KG1 (cell line): ENCODE results near the gene DEPDC1B.
"Not testable (repeated sequence)": the region's sequence is repeated elsewhere in the genome, so short reads cannot be mapped to it uniquely, and the experiment has no call there.

ENCODE experiments used
- DNase-seq: peaks from one replicate; lab custom pipeline; 2025; lab: John Stamatoyannopoulos, UW

The DEPDC1B gene

DNA sequence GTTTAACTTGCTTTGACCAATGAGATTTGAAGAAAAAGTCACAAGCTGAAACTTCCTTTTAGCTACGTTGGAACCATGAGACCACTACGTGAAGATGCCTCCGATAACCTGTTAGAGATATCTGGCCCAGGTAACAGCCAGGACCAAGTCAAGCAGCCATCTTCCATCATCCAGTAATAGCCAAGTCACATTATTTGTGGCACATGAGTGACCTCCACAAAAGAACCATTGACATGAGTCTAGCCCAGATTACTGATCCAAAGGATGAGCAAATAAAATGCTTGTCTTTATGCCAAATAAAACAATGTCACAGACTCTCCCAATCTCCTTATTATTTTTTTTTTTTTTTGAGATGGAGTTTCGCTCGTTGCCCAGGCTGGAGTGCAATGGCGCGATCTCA, 1.6 kb downstream of the DEPDC1B start:
- no peak for DNase-seq

DNA sequence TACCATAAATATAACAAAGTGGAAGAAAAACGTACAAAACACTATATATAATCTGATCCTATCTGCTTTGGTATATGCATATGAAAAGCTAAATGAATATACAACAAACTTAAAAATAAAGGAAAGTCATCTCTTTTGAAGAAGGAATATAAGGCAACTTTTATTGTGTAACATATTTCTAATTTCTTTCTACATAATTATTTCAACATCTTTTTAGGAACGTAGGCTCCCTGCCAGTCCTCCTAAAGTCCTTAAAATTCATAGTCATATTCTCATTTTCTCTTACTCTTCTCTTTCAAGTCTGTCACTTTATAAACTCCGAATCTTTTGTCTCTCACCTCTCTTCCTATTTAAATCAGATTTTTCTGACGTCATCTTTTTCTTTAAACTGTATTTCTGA, 9.6 kb downstream of the DEPDC1B start:
- no peak for DNase-seq

DNA sequence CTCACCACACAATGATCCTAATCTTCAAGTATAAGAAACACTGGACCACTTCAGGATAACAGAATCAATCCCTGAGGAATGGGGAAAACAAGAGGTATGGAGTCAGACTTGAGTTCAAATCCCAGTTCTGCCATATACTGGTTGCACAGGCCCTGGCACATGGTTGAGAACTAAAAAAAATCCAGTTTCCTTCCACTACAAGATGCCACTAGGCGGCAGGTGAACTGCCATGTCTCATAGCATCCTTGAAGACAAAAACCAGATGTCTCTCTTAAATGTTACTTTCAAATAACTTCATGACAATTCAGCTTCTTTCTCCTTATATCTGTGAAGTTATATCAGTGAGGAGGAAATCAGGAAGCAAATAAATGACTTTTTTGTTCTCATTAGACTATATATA, 11.0 kb downstream of the DEPDC1B start:
- no peak for DNase-seq

DNA sequence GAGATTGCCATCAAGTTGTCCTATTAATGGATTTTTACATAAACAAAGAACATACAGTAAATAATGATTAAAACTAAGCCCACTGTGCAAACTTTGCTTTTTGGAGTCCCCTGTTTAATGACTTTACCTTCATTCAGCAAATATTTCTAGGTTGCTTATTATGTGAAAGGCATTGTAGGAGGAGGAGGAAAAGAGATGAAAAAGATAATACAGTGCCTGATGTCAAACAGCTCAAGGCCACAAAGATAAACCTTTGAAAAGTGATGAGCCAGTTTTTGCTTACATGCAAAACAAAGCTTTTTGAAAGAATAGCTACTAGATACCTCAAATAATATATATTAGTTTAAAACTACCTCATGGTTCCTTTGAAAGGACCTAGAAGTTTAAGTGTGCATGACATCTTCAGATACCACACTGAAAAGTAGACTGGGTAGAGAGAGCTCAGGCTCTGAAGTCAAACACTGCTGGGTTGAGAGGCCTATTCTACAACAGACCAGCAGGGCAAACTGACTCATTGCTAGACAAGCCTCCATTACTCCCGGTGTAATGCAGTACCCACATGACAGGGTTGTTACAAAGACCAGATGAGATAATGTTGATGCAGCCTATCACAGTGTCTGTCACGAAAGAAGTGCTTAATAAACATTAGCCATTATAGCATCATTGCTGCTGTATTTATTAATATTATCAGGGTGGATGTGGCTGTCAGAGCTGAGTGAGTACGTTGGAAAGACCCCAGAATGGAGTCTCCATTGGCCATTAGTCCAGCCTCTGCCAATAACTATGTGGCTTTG, 11.8 kb downstream of the DEPDC1B start:
- DNase-seq: no peak

DNA sequence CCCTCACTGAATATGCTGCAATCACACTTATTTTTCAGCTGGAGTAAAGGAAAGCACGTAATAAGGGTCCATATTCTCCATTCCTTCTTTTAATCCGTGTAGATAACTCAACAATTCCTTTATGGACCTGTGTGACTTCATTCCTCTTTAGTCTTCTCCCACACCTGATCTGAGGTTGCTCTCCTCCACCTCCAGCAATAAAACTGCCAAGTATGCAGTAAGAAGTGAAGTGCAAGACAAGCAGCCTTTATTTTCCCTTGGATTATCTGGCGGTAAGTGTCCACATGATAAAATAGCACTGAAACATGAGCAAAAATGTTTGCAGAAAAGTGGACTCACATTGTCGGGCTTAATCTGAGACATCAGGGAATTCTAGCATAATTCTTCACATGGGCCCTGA, 13.8 kb downstream of the DEPDC1B start:
- DNase-seq: no peak

DNA sequence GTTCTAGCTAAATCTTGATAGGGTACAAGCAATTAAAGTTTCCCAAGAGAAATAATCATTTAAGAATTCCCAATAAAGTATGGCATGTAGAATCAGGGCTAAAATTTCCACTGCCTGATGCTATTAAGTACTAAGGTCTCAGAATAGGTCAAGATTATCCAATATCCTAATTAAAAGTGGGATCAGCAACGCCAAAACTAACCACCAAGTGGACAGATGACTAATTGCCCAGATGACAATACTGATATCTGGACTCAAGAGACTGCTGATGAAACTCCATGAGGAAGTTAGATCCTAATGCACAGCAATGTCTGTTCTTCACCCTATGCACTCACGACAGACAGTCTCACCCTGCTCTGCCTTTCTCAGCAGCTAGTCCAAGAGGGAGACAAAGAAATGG, 14.3 kb downstream of the DEPDC1B start:
- DNase-seq: no peak

DNA sequence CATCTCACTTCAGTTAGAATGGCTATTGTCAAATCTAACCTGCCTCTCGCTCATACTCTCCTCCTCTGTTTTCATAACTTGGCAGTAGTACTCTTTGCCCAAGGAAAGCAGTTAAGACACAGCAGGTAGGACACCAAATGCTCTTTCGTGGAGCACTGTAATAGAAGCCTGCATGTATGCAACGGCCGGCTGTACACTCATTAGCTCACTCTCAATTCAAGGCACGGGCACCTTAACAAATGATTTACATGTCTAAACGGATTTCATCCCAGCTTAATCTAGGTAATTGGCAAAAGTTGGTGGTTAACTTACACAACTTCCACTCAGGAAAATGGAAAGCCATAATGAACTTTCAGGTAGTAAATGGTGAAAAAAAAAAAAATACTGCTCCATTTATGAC, 14.9 kb downstream of the DEPDC1B start:
- DNase-seq: no peak

DNA sequence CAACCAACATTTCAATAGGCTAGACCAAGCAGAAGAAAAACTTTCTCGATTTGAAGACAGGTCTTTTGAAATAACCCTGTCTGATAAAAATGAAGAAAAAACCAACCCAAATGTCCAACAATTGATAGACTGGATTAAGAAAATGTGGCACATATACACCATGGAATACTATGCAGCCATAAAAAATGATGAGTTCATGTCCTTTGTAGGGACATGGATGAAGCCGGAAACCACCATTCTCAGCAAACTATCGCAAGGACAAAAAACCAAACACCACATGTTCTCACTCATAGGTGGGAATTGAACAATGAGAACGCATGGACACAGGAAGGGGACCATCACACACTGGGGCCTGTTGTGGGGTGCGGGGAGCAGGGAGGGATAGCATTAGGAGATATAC, 18.0 kb downstream of the DEPDC1B start:
- not testable (repeated sequence) for DNase-seq

DNA sequence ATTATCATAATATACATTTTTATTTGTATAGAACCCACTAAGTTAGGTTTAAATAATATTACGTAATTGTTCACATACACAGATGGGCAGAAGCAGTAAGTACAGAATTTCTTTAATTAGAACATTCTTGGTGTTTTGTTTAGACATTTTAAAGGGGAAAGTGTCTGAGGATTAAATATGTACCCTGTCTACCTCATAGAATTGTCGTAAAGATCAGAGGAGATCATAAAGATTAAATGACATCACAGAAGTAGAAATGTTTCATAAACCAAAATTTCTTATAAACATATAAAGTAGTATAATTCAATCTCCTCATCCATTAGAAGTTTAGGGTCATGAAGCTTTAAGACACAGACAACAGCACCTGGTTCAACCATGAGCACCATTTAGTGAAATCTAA, 20.1 kb downstream of the DEPDC1B start:
- no peak for DNase-seq

DNA sequence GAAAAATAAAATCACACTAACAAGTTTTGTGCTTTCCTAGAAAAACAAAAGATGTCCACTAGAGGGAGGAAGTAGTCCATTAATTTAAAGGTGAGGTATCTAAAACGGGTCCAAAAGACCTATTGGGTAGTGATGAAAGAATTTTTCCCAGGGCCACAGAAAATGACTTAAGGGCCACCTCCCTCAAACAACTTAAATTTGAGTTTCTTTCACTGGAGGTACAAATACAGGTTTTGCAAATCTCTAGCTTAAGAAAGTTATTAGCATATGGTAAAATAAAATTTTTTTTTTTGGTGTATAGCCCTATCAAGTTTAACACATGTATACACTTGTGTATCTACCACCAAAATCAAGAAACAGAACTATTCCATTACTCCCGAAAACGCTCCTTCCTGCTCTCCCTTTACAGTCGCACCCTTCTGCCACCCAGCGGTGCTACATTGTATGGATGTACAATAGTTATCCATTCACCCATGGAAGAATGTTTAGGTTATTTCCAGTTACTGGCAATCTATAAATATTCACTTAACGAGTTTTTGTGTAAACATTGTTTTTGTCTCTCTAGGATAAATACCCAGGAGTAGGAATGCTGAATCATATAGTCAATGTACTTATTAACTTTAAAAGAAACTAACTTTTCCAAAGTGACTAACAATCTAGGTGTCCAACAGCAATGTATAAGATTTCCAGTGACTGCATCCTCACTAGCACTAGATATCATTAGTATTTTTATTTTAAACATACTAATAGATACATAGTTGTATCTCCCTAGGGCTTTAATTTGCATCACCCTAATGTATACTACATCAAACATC, 21.9 kb downstream of the DEPDC1B start:
- no peak for DNase-seq

DNA sequence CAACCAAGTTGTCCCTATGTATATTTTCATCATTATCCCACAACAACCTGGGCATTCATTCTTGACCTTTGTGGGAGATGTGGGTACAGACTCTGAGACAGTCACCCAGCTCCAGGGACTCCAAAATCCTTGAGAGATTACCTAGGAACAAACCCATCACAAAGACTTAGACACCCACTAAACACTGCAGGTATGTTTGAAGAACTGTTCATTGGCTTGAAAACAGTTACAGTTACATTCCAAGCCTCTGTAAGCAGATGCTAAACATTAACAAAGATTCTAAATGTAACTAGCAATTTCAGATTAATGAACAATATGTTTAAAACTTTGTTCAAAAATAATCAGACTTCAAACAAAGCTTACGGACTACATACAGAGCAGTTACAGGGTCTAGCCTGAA, 24.7 kb downstream of the DEPDC1B start:
- DNase-seq: no peak

DNA sequence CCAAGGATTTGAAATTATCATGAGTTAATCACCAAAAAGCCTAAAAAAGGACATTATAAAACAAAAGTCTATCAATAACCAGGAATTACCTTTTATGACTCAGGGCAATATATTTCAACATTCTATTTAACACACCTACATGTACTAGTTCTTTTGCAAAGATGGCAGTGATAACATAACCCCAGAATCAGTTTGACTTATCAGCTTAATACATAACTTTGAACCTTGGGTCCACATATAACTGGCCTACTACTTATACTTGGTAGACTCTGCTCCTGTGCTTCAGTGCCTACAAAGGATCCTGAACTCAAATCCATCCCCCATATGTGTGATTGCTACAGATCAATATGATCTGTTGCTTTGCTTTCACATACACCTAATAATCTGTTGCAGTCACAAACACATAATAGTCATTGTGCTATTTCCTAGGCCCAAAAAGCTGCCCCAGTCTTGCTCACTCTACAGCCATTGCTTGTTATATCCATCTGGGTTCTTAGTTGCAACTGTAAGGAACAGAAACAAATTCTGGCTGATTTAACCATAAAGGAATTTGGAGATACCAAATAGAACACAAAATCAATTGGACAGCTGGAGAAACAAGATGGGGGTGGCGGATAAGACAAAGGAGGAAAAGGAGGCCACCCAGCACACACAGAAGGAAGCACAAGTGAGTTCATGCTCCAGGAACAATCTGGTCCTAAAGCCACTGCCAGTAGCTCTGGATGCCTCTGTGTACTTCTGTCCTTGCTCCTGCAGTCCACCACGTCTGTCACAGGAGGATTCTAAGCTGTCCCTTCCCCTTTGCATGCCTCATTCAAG, 25.5 kb downstream of the DEPDC1B start:
- DNase-seq: no peak

DNA sequence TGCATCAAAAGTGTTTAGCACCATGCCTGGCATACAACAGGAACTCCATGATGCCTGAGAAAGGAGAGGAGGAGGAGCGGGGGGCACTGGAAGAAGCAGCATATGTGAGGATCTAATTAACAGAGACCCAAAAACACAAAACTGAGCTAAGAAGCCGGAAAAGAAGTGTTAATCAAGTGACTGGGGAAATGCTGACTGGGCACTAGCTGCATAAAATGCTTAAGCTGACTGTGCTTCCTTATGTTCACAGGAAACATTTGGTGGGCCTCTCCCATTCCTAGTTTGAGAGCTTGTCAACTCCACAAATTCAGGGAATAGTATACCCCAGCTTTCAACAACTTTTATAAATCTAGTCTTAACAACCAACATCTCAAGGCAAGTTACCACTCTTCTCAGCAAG, 26.6 kb downstream of the DEPDC1B start:
- DNase-seq: no peak

DNA sequence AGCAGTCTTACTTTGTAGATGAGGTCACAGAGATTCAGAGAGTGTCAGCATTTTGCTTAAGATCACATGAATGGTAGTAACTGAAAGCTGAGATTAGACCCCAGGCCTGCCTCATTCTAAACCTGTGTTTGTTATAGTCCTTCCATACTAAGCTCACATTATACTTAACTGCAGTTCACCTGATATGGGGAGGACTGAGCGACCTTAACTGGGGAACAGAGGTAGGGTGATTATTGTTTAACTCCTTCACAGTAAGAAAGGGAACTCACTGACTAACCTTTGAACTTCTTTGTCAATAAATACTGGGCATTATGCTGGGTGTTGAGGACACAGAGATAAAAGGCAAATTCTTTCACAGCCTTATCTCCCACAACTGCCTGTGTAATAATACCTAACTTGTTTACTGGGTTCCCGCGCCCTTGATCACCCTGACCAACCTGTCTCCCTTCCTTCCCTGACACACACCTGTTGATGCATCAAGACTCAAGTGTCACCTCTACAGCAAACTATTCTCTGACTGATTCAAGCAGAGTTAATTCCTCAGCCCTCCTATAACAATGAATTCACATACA, 27.2 kb downstream of the DEPDC1B start:
- DNase-seq: no peak

DNA sequence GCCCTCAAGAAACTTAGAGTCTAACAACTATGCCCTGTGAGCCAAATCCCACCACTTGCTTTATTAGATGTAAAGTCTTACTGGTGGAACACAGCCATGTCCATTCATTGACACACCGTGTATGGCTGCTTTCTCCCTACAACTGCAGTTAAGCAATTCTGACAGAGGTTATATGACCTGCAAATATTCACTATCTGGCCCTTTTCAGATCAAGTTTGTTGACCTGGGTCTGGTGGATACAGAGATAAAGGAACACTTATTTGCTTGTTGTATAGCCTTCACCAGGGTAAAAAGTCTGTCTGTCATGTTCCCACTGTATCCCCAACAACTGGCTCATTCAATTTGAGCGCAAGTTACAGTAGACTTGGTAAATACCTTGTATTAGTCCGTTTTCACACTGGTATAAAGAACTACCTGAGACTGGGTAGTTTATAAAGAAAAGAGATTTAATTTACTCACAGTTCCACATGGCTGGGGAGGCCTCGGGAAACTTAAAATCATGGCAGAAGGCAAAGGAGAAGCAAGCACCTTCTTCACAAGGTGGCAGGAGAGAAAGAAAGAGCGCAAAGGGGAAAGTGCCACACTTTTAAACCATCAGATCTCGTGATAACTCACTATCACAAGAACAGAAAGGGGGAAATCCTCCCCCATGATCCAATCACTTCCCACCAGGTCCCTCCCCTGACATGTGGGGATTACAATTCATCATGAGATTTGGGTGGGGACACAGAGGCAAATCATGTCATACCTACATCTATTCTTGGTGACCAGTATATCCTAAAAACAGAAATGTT, 27.9 kb downstream of the DEPDC1B start:
- DNase-seq: no peak

DNA sequence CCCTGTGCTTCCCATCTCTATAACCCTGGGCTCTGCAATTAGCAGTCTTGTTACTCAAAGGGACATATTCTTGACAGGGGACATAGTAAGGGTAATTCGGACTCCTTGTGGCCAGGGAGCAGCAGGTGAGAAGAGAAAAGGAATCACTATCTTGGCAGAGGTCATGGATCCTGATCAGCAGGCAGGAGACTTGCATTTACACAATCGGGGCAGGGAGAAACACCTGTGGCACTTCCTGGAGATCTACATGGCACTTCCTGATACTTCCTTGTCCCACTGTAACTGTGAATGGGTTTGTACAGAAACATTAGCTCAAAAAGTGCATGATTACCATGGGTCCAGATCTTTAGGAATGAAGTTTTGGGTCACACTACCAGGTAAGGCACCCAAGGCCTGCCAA, 29.2 kb downstream of the DEPDC1B start:
- no peak for DNase-seq

DNA sequence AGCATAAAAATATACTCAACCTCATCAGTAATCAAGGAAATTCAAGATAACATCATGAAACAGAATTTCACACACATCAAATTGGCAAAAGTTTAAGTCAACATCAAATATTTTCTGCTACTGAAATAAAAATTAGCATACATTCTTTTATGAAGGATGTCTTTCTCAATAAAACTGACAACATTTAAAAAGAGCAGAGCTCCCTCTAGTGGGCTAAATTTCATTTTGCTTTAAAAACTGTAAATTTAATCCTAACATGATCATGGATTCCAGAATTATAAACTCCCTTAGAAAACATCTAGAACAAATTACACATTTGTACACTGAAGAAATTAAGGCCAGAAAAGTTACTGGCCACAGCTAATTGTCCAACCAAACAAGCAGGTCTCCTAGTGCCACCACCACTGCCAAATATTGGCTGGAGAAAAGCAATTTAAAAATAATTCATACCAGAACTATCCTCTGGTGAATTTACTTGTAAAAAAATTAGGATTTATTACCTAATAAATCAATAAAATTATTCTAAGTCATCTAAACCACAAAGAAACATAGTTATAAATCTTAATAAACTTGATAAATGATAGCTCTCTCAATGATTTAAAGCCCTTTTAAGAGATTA, 31.2 kb downstream of the DEPDC1B start:
- peak; percentile 19 for DNase-seq

DNA sequence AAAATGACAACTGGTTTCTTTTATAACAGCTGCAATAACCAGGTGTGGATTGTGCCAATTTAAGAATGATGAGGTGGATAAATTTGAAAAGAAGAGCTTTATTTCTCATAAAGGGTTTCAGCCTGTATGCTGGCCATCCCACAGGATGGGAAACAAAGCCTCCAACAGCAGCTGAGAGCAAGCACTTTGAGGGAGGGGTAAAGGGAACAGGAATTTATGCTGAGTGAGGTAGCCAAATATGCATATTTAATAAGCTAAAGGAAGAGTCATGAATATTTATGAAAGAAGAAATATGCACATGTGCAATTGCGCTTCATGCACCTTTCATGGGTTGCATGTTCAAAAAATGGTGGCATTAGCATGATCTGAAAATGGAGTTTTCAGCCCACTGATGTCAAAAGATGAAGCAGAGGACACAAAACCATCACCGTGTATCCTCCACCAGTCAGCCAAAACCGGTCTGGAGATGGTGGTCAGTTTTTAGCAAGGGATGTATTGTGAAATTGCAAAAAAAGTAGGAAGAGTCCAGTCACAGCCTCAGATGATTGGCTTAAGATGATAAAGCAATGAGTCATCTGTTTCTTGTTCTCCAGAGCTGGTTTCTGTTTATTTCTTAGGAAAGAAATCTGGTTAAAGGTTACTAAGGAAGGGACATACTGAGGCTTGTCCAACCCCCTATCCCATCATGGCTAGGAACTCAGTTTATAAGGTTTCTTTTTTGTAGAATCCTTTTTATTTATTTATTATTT, 47.9 kb downstream of the DEPDC1B start:
- no peak for DNase-seq

DNA sequence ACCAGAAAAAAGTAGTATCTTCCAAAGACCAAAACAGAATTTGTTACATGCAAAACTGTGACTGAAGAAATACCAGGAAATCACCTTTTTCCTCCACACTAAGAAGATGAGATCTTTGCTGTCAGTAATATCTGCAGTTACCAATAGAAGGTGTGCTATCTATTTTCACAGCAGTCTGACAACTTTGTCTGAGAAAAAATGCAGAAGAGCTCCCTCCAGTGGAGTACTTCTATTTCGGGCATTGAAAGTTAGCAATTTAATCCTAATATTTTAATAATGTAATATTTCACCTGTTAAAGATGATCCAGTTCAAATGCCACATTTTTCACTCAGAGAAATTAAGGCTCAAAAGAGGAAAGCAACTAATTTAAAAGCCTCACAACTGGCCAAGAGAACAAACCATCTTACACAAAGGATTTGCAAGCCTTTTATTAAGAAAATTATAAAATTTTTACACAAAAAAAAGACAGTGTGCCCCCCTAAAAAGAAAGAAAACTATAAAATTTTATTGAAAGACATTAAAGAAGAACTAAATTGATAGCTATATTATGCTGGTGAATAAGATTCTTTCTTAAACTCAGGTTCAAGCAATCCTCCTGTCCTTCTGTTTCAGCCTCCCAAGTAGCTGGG, 50.6 kb downstream of the DEPDC1B start:
- no peak for DNase-seq

DNA sequence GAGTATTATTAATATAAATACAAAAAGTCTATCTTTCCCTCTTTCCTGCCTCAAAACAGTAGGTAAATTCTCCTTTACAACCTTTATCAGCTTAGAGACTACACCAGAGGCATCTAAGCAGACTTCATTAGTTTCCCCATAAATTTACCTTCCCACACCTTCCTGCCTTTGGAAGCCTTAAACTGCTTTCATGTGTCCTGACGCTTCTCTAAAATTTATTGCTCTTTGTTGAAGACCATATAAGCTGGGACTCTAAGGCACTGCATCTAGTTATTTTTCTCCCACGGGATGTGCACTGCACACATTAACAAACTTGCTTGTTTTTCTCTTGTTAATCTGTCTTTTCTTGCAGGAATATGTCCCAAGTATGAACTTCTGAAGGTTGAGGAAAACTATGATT, 51.8 kb downstream of the DEPDC1B start:
- no peak for DNase-seq
